Loucy (cell line): ENCODE results near the gene LINGO1.

ENCODE experiments used
- H2AFZ ChIP-seq: fragments of 200-600 bp; sonication (generic); 2 replicates; pipeline ENCODE4 v1.6.0; 2016; ENCODE audit warnings: antibody characterized with exemption, mild to moderate bottlenecking, low read length, moderate library complexity
- H3F3A ChIP-seq: fragments of 200-600 bp; 2 replicates; pipeline ENCODE4 v1.6.0; 2016; ENCODE audit warnings: antibody characterized with exemption, low read depth, mild to moderate bottlenecking
- H3K27me3 ChIP-seq: fragments of 200-600 bp; sonication (generic); 2 replicates; pipeline ENCODE4 v1.6.1; 2014; ENCODE audit warnings: low read length, mild to moderate bottlenecking; ENCODE audit not compliant: insufficient read depth, poor library complexity, severe bottlenecking
- H3K36me3 ChIP-seq: fragments of 200-600 bp; sonication (generic); 2 replicates; pipeline ENCODE4 v1.6.1; 2016; ENCODE audit warnings: low read length; ENCODE audit not compliant: insufficient read depth
- H3K4me1 ChIP-seq: fragments of 200-600 bp; sonication (generic); 2 replicates; pipeline ENCODE4 v1.5.1; 2014; ENCODE audit warnings: low read length, mild to moderate bottlenecking; ENCODE audit not compliant: insufficient read depth, poor library complexity, severe bottlenecking
- H3K4me2 ChIP-seq: fragments of 200-600 bp; sonication (generic); 2 replicates; pipeline ENCODE4 v1.6.0; 2014; ENCODE audit warnings: antibody characterized with exemption, low read length, low read depth, mild to moderate bottlenecking; ENCODE audit not compliant: poor library complexity, severe bottlenecking
- H3K4me3 ChIP-seq: fragments of 200-600 bp; sonication (generic); 2 replicates; pipeline ENCODE4 v1.5.1; 2014; ENCODE audit warnings: low read length, mild to moderate bottlenecking, mixed read lengths; ENCODE audit not compliant: poor library complexity, severe bottlenecking
- H3K79me2 ChIP-seq: fragments of 200-600 bp; sonication (generic); 2 replicates; pipeline ENCODE4 v1.6.1; 2014; ENCODE audit warnings: low read length; ENCODE audit not compliant: insufficient read depth
- H3K9ac ChIP-seq: fragments of 200-600 bp; sonication (generic); 2 replicates; pipeline ENCODE4 v1.6.0; 2014; ENCODE audit warnings: mild to moderate bottlenecking, low read depth, low read length, moderate library complexity; ENCODE audit not compliant: poor library complexity, severe bottlenecking
- H3K9me2 ChIP-seq: fragments of 200-600 bp; sonication (generic); replicated peaks from 2 replicates; pipeline ENCODE4 v1.6.1; 2016; ENCODE audit warnings: low read depth, low read length, mixed read lengths
- H3K9me3 ChIP-seq: fragments of 200-600 bp; sonication (generic); 2 replicates; pipeline ENCODE4 v1.6.1; 2014; ENCODE audit warnings: mild to moderate bottlenecking, antibody characterized with exemption, low read length, low read depth; ENCODE audit not compliant: insufficient read depth
- H4K20me1 ChIP-seq: fragments of 200-600 bp; sonication (generic); 2 replicates; pipeline ENCODE4 v1.6.0; 2014; ENCODE audit warnings: antibody characterized with exemption, low read length, mild to moderate bottlenecking; ENCODE audit not compliant: insufficient read depth, poor library complexity, severe bottlenecking
- EZH2phosphoT487 ChIP-seq: fragments of 200-600 bp; IDR thresholded peaks from 2 replicates; pipeline ENCODE4 v1.6.1; 2018; ENCODE audit warnings: antibody characterized with exemption, mild to moderate bottlenecking, moderate library complexity, borderline replicate concordance
- TF ChIP-seq, protein P1 (sequence below): fragments of 200-600 bp; sonication (generic); conservative IDR thresholded peaks from 2 replicates; pipeline ENCODE4 v1.5.1; 2014; ENCODE audit warnings: mild to moderate bottlenecking, antibody characterized with exemption, low read length

Gene LINGO1

DNA sequence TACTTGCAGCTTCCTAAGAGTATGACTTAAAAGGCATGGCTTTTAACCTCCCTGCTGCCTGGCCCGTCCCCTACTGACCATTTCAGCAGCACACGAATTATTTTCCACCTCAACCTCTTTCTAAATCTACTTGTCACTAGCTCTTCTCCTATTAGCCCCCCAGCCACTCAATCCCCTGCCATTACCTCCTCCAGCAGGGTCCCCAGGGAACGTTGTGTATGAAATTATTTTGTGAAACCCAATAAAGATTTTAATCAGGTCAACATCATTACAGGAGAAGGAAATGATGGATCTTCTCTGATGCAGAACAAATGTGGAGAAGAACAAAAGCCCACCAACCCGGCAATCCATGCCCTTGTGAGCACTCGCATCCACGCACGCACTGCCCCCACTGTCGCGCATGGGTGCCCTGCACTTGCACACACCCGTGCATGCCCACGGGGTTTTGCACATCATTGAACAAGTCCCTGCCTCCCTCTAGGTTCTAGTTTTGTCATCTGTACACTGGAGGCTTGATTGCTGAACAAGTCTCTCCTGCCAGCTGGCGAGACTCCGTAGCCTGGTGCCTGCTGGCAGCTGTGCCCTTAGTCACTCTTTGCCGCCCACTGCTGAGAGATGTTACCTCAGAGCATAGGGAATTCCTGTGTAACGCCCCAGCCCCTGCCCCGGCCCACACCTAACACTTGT, 51.6 kb downstream of the LINGO1 start:
- no peak overlapping the region for H2AFZ ChIP-seq
- H3F3A ChIP-seq, result no peaks in the 10 kb centered on the region
- no peaks in the 10 kb centered on the region for H3K4me1 ChIP-seq
- no peaks in the 10 kb centered on the region for H3K27me3 ChIP-seq
- no peaks in the 10 kb centered on the region for H3K9me2 ChIP-seq
- H3K9me3 ChIP-seq, result no peaks in the 10 kb centered on the region
- no peak overlapping the region for H3K4me3 ChIP-seq
- no peak overlapping the region for H3K4me2 ChIP-seq
- TF ChIP-seq, protein P1, sequence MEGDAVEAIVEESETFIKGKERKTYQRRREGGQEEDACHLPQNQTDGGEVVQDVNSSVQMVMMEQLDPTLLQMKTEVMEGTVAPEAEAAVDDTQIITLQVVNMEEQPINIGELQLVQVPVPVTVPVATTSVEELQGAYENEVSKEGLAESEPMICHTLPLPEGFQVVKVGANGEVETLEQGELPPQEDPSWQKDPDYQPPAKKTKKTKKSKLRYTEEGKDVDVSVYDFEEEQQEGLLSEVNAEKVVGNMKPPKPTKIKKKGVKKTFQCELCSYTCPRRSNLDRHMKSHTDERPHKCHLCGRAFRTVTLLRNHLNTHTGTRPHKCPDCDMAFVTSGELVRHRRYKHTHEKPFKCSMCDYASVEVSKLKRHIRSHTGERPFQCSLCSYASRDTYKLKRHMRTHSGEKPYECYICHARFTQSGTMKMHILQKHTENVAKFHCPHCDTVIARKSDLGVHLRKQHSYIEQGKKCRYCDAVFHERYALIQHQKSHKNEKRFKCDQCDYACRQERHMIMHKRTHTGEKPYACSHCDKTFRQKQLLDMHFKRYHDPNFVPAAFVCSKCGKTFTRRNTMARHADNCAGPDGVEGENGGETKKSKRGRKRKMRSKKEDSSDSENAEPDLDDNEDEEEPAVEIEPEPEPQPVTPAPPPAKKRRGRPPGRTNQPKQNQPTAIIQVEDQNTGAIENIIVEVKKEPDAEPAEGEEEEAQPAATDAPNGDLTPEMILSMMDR, result no peak
- TF ChIP-seq EZH2phosphoT487, result no peak
- H4K20me1 ChIP-seq, result no peaks in the 10 kb centered on the region
- H3K79me2 ChIP-seq, result no peaks in the 10 kb centered on the region
- H3K9ac ChIP-seq, result no peak overlapping the region
- H3K36me3 ChIP-seq, result no peaks in the 10 kb centered on the region

GRCh38 chr15:77579498-77580188, 53.1 kb downstream of the LINGO1 start:
- H3F3A ChIP-seq, result no peaks in the 10 kb centered on the region
- no peaks in the 10 kb centered on the region for H3K36me3 ChIP-seq
- no peaks in the 10 kb centered on the region for H3K9me2 ChIP-seq
- no peaks in the 10 kb centered on the region for H3K79me2 ChIP-seq
- H3K9ac ChIP-seq, result no peak overlapping the region
- no peaks in the 10 kb centered on the region for H3K27me3 ChIP-seq
- H3K4me3 ChIP-seq, result no peak overlapping the region
- H2AFZ ChIP-seq, result no peak overlapping the region
- H3K9me3 ChIP-seq, result no peaks in the 10 kb centered on the region
- no peaks in the 10 kb centered on the region for H4K20me1 ChIP-seq
- no peak for TF ChIP-seq EZH2phosphoT487
- TF ChIP-seq, protein P1, result no peak
- H3K4me1 ChIP-seq, result no peaks in the 10 kb centered on the region
- no peak overlapping the region for H3K4me2 ChIP-seq

DNA sequence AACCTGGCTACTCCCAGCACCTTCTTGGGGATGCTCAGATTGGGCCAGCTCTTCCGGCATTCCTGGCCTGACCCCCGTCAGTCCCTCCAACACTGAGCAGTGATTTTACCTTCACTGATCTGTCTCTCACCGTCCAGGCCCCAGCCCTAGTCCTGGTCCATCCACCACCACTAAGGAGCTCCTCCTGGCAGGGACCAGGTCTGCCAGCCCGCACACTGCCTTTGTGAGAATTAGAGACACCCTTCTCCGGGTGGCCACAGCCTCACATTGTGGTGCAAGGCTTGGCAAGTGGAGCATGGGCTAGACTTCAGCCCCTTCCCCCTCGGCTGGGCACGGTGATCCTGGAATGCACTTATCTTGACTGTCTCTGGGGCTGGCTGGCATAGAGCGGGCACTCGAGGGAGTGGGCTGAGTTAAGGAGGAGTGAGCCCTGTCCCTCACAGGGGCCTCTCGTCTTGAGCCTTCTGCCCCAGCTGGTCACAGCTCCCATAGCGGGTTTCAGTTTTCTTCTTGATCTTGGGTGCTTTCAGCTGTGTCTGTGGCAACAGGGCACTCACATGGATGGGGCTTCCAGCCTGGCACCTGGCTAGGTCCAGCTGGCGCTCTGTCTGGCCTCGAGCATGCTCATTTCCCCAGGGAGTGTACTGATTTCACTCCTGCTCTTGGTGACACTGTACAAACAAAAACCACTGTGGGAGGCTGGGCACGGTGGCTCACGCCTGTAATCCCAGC, 53.9 kb downstream of the LINGO1 start:
- no peaks in the 10 kb centered on the region for H3K9me3 ChIP-seq
- no peaks in the 10 kb centered on the region for H3F3A ChIP-seq
- H3K36me3 ChIP-seq, result no peaks in the 10 kb centered on the region
- no peaks in the 10 kb centered on the region for H3K79me2 ChIP-seq
- no peak overlapping the region for H2AFZ ChIP-seq
- H3K9me2 ChIP-seq, result no peaks in the 10 kb centered on the region
- no peaks in the 10 kb centered on the region for H3K27me3 ChIP-seq
- TF ChIP-seq EZH2phosphoT487, result no peak
- TF ChIP-seq, protein P1, result no peak
- no peaks in the 10 kb centered on the region for H4K20me1 ChIP-seq
- no peak overlapping the region for H3K9ac ChIP-seq
- H3K4me1 ChIP-seq, result no peaks in the 10 kb centered on the region
- no peak overlapping the region for H3K4me2 ChIP-seq
- H3K4me3 ChIP-seq, result no peak overlapping the region
